Right renal pelvis (tissue), 4 donors: ENCODE data around the gene FERMT3. TPM values are rescaled to one million over a fixed set of nuclear protein-coding genes. Genes with fewer than 3 reads are reported as not detected.
A peak's percentile ranks its signal among the peaks of the same experiment; 100 is the strongest.

Source experiments
- DNase-seq, 4 donors: peaks; one replicate each; pipeline ENCODE4 v3.0.0-alpha.2; 2013; ENCODE audit warnings: low read depth in 4 of 4, low spot score in 3 of 4, missing footprints in 1 of 4
- polyA plus RNA-seq, 4 donors: library from polyadenylated mRNA; unstranded; fragments of 120-200 nt; gene quantifications; one replicate each; pipeline ENCODE4 v1.2.1, GENCODE V29; 2013; ENCODE audit not compliant: insufficient read length in 4 of 4

FERMT3 gene
- polyA plus RNA-seq, 4 donors, result 5.0 to 9.2 (median 5.8) TPM

- DNase-seq, result no peak
These were observed 53.1 kb downstream of the FERMT3 start for GRCh38 chr11:64259533-64260067.

- no peak for DNase-seq
These were observed 53.7 kb downstream of the FERMT3 start for GRCh38 chr11:64260147-64260708.

- no peak for DNase-seq
These were observed 55.1 kb downstream of the FERMT3 start for GRCh38 chr11:64261556-64262080.

- DNase-seq, result no peak
These were observed 55.9 kb downstream of the FERMT3 start for GRCh38 chr11:64262271-64263002.

GRCh38 chr11:64263021-64263946 lies 56.8 kb downstream of the FERMT3 start:
- no peak for DNase-seq

GRCh38 chr11:64263947-64264317 lies 57.4 kb downstream of the FERMT3 start:
- DNase-seq, result no peak

GRCh38 chr11:64264371-64264852 lies 57.9 kb downstream of the FERMT3 start:
- DNase-seq, result no peak

- DNase-seq, result no peak
These were observed 58.9 kb downstream of the FERMT3 start for GRCh38 chr11:64265176-64266160.

- no peak for DNase-seq
These were observed 59.8 kb downstream of the FERMT3 start for GRCh38 chr11:64266339-64266738.

- no peak for DNase-seq
These were observed 60.9 kb downstream of the FERMT3 start for GRCh38 chr11:64267207-64267945.

GRCh38 chr11:64268025-64268892 lies 61.7 kb downstream of the FERMT3 start:
- no peak for DNase-seq

- DNase-seq, result no peak
These were observed 62.5 kb downstream of the FERMT3 start for GRCh38 chr11:64268893-64269539.

- peak; percentile 98 to 99 (median 98) for DNase-seq
These were observed 63.2 kb downstream of the FERMT3 start for GRCh38 chr11:64269540-64270220.
